Urinary bladder (tissue), 4 donors: ENCODE measurements around the gene CRISPLD2. TPM values are rescaled to one million over a fixed set of nuclear protein-coding genes. Genes with fewer than 3 reads are reported as not detected.

Source experiments
- DNase-seq: peaks from one replicate; pipeline ENCODE4 v3.0.0-alpha.2; 2015; ENCODE audit errors: extremely low spot score
- H3K27ac ChIP-seq: one replicate; pipeline ENCODE4 v1.5.1; 2013; ENCODE audit warnings: low read depth, mild to moderate bottlenecking, moderate library complexity
- H3K36me3 ChIP-seq: one replicate; pipeline ENCODE4 v1.6.1; 2013; ENCODE audit warnings: mild to moderate bottlenecking, moderate library complexity; ENCODE audit not compliant: insufficient read depth
- H3K4me1 ChIP-seq: one replicate; pipeline ENCODE4 v1.6.1; 2013; ENCODE audit warnings: mild to moderate bottlenecking, moderate library complexity; ENCODE audit not compliant: insufficient read depth
- H3K4me3 ChIP-seq: one replicate; pipeline ENCODE4 v1.5.1; 2013; ENCODE audit warnings: low read depth, low read length
- WGBS: extraction: QIAGEN DNeasy Blood & Tissue Kit; methylation state at CpG from one replicate; pipeline ENCODE4 v1.1.7; 2013; 5-methylcytosine and 5-hydroxymethylcytosine counted together
- polyA plus RNA-seq: library from polyadenylated mRNA; stranded (reverse); fragments of 200-250 nt; gene quantifications from one replicate; pipeline ENCODE4 v1.2.3, GENCODE V29; 2013
- total RNA-seq: library from RNA; depleted of rRNA; stranded (reverse); fragments of >200 nt; gene quantifications from one replicate; pipeline ENCODE4 v1.2.3, GENCODE V29; 2014
- donor health status: healthy with polysubstance abuse.
- donor health status: healthy.

Gene CRISPLD2
- total and polyA plus RNA-seq, 2 donors: 69.1 to 228 TPM

DNA sequence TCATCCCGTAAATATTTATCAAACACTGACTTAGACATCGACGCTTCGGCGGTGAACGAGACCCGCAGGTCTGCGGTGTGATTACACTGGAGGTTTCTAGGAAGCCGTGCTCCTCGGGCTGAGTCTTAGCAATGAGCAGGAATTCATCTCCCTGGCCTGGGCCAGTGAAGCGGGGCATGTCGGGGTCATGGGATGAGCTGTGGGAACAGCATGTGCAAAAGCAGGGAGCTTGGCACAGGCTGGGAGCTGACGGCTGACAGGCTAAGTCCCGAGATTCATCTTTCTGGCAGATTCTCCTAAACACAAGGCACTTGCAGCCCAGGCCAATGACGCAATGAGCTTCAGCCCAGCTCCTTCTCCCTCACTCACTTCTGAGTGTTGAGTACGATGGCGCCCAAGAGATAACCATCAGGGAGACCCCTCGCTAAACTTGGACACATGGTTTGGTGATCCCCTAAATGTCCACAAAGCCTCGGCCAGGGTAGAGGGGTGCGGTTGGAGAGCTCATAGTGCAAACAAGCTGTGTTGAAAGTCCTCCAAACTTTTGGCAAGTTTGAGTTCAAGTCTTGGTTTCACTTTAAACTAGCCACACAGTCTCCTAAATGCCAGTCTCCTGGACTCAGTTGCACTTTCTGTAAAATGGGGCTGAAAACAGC, 12.8 kb downstream of the CRISPLD2 start:
- whole genome bisulfite sequencing: 18% methylated on average over 20 of the region's 20 CpGs
- Histone ChIP-seq H3K36me3 (no peaks in the 10 kb centered on the region), H3K27ac (peak overlapping the region; percentile 84), H3K4me1 (peaks cover 5% of the 10 kb centered on the region), H3K4me3 (no peak overlapping the region)
- no peak for DNase-seq

DNA sequence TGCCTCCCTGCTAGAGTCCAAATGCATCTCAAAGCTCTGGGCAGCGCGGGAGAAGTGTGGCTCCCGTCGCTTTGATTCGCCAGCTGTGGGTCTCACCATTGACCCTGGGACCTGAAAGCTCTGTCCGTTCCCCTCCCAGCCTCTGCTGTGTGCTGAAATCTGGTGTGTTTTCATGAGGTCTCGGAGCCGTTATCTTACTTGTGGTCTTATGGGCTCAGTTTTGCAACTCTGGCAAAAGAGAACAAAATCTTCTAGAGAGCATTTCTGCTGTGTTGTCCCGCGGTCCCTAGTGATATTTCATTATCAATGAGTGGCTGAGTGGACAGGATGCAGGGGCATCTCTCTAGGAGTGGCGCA, 13.3 kb downstream of the CRISPLD2 start:
- Histone ChIP-seq H3K27ac (peak overlapping the region; percentile 19), H3K4me1 (peaks cover 5% of the 10 kb centered on the region)

DNA sequence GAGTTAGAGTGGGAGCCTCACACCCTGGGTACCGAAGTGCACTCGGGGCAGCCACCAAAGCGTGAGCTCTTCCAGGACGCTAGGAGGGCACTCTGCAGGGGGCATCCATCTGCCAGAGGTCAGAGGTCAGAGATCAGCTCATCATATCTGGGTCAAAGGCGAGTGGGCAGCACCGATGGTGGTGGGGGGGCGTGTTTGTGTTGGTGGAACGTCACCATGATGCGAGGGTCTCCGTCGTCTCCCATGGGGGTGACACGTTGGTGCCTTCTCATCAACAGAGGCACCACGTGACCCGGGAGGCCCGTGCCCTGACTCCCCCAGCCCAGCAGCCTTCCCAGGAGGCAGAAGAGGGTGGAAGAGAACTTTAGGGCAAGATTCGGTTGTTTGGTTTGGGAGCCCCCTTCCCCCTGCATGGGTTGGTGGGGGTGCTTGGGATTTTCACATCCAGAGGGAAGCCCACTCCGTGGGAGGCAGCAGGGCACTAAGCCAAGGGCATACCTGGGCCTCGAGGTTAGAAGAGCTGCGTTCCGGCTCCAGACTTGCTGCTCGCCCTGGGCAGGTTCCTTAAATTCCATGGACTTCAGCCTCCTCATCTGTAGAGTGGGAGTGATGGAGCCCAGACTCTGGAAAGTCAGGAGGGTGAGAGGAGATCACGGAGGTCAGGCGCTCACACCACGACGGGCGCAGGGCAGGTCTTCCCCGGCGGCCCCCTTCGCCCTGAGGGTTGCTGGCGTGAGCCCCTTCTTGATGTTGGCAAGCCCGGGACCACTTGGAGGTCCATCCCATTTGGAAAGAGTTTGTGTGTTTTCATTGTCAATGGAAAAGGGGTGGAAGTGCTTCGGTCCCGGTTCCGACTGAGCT, 14.0 kb downstream of the CRISPLD2 start:
- peak overlapping the region; percentile 90 for H3K27ac ChIP-seq
- no peak for DNase-seq
- WGBS: 72% methylated on average over 34 of the region's 34 CpGs
- peaks cover 5% of the 10 kb centered on the region for H3K4me1 ChIP-seq
- H3K4me3 ChIP-seq: no peak overlapping the region
- H3K36me3 ChIP-seq: no peaks in the 10 kb centered on the region

More for the DNA sequence above, 13.3 kb downstream of the CRISPLD2 start:
- Histone ChIP-seq H3K4me3 (no peak overlapping the region), H3K36me3 (no peaks in the 10 kb centered on the region)
- 44% methylated on average over 11 of the region's 11 CpGs for WGBS
- DNase-seq: no peak

DNA sequence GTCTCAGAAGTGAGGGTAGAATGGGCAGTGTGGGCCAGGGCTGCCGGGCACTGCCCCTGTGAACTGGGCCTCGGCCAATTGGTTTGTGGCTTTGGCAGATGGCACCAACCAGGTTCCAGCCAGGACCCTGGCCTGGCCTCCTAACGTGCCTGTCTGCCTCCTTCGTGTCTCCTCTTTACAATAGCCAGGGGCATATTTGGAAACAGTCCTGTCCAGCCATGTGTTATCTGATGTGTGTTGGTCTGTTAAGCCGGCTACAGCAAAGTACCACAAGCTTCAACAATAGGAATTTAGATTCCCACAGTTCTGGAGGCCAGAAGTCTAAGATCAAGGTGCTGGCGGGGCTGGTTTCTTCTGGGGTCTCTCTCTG, 14.6 kb downstream of the CRISPLD2 start:
- Histone ChIP-seq H3K4me1 (peaks cover 5% of the 10 kb centered on the region), H3K27ac (peak overlapping the region; percentile 90), H3K36me3 (no peaks in the 10 kb centered on the region), H3K4me3 (no peak overlapping the region)
- DNase-seq: no peak
- WGBS: 54% methylated on average over 6 of the region's 6 CpGs

DNA sequence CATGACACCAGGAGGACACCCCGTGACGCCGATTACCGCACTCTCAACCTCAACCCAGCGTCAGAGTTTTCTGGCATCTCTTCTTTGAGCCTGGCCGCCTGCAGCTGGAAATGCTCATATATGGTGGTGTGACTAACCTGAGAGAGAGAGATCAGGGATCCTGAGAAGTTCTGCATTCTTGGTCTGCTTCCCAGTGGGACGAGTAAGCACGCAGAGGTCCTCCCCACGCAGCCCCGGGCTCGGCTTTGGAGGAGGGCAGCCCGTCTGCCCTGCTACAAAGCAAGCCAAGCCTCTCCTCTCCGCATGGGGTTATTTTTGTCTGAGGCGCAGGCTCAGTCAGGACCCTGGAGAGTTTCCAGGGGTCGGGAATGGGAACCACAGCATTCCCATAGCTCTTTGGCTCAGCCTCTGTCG, 16.5 kb downstream of the CRISPLD2 start:
- DNase-seq: peak; percentile 59
- Histone ChIP-seq H3K36me3 (no peaks in the 10 kb centered on the region), H3K4me1 (peaks cover 5% of the 10 kb centered on the region), H3K27ac (peak overlapping the region; percentile 63), H3K4me3 (no peak overlapping the region)
- WGBS: 19% methylated on average over 16 of the region's 16 CpGs

DNA sequence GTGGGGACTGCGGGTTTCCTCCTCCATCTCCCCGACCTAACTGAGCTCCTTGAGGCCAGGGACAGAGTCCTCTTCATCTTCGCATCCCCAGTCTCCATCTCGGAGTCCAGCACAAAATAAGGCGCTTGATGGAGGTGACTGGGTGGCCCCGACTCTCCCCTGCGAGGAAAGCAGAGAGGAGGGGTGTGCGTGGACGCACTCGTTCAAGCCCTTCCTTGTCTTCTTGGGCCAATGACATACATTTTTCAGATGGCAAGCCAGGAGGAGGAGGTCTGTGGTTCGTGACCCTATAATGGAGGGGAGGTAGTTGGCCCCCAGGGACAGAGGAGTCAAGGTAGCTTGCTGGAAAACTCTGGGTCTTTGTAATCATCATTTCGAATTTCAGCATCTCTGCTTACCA, 17.2 kb downstream of the CRISPLD2 start:
- no peak for DNase-seq
- Histone ChIP-seq H3K27ac (peak overlapping the region; percentile 63), H3K4me1 (peaks cover 5% of the 10 kb centered on the region), H3K36me3 (no peaks in the 10 kb centered on the region), H3K4me3 (no peak overlapping the region)
- WGBS: 81% methylated on average over 12 of the region's 12 CpGs

DNA sequence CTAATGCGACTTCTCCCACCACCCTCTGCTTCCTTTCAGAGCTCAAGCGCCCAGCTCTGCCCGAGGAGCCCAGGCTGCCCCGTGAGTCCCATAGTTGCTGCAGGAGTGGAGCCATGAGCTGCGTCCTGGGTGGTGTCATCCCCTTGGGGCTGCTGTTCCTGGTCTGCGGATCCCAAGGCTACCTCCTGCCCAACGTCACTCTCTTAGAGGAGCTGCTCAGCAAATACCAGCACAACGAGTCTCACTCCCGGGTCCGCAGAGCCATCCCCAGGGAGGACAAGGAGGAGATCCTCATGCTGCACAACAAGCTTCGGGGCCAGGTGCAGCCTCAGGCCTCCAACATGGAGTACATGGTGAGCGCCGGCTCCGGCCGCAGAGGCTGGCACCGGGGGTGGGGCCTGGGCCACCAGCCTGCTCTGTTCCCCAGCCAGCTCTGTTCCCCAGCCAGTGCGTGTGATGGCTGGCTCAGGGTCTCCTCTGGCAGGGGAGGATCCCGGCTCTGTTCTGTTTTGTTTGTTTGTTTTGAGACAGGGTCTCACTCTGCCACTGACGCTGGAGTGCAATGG, 18.7 kb downstream of the CRISPLD2 start:
- no peak for DNase-seq
- H3K36me3 ChIP-seq: no peaks in the 10 kb centered on the region
- H3K4me1 ChIP-seq: peaks cover 5% of the 10 kb centered on the region
- no peak overlapping the region for H3K27ac ChIP-seq
- 86% methylated on average over 19 of the region's 19 CpGs for WGBS
- no peak overlapping the region for H3K4me3 ChIP-seq

DNA sequence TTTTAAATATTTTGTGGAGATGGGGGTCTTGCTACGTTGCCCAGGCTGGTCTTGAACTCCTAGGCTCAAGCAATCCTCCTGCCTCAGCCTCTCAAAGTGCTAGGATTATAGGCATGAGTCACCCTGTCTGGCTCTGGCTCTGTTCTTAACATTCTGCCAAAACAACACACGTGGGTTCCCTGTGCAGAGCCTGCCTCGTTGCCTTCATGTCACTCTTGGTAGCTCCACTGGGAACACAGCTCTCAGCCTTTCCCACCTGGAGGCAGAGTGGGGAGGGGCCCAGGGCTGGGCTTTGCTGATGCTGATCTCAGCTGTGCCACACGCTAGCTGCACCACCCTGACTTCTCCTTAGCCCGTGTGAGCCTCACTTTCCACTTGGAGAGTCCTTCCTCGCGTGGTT, 19.3 kb downstream of the CRISPLD2 start:
- Histone ChIP-seq H3K4me1 (peaks cover 2% of the 10 kb centered on the region), H3K27ac (peak overlapping the region; percentile 2), H3K36me3 (no peaks in the 10 kb centered on the region), H3K4me3 (no peak overlapping the region)
- 55% methylated on average over 7 of the region's 7 CpGs for WGBS
- DNase-seq: no peak

DNA sequence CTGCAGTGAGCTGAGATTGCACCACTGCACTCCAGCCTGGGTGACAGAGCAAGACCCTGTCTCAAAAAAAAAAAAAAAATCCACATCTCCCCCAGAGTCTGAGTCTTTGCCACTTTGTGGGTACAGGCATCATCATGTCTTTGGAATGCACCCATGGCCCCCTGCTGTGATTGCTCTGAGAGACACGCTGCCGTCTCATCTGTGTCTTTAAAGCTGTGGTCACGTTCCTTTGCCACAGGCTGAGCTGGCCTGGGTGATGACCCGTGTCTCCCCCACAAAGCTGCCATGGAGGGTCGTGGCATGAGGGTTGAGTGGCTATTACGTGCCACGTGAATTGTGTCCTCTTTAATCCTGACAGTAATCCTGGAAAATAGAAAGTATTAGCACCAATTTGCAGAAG, 20.2 kb downstream of the CRISPLD2 start:
- 75% methylated on average over 7 of the region's 7 CpGs for WGBS
- Histone ChIP-seq H3K4me3 (no peak overlapping the region), H3K4me1 (no peaks in the 10 kb centered on the region), H3K27ac (no peak overlapping the region), H3K36me3 (no peaks in the 10 kb centered on the region)
- no peak for DNase-seq

DNA sequence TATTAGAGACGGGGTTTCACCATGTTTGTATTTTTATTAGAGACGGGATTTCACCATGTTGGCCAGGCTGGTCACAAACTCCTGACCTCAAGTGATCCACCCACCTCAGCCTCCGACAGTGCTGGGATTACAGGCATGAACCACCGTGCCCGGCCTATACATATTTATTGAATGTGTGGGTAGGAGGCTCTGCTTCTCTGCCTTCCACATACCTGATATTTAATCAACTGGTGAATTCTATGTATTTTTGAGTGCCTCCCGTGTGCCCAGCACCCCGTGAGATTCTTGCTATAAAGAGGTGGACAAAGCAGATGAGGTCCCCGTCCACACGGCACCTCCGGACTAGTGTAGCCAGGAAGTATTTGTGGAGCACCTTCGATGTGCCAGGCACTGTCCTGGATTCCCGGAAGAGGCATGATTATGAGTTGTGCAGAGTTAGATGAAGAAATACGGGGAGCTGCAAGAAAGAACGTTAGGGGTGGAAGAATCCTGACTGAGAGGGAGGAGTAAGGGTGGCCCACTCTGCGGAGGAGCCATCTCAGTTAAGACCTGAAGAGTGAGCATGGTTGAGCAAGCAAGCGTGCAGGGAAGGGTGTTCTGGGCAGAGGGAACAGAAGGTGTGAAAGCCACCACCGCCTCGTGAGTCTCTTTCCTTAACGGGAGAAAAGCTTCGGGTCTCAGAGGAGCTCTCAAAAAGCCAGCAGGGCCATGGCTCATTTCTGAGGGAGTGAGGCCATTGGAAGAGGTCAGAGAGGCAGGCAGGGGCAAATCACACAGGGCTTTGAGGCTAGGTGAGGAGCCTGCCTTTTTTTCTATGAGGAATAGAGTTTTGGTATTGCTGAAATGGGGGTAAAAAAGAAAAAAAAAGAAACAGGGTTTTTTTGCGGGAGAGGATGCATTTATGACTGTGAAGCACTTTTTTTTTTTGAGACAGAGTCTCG, 21.2 kb downstream of the CRISPLD2 start:
- no peak for DNase-seq
- Histone ChIP-seq H3K36me3 (no peaks in the 10 kb centered on the region), H3K27ac (no peak overlapping the region), H3K4me1 (no peaks in the 10 kb centered on the region), H3K4me3 (no peak overlapping the region)
- WGBS: 81% methylated on average over 22 of the region's 22 CpGs

DNA sequence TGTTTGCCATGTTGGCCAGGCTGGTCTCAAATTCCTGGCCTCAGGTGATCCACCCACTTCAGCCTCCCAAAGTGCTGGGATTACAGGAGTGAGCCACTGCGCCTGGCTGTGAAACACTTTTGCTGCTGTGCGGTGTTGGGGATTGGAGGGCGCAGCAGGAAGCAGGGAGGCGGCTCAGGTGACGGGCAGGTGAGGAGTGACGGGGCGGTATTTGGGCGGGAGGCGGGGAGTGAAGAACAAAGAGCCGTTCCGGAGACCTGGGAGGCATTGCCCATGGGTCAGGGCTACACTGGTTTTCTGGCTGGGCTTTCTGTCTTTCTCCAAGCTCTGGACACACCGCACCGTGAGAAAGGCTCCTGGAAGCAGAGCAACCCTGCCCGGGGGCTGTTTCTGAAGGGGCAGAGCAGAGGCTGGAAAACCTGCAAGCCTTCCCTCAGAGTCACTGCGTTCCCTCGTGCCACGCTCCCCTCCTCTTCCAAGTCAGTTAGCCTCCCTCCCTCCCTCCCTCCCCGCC, 22.1 kb downstream of the CRISPLD2 start:
- no peaks in the 10 kb centered on the region for H3K4me1 ChIP-seq
- H3K27ac ChIP-seq: peak overlapping the region; percentile 11
- H3K36me3 ChIP-seq: no peaks in the 10 kb centered on the region
- DNase-seq: no peak
- WGBS: 53% methylated on average over 18 of the region's 18 CpGs
- no peak overlapping the region for H3K4me3 ChIP-seq

DNA sequence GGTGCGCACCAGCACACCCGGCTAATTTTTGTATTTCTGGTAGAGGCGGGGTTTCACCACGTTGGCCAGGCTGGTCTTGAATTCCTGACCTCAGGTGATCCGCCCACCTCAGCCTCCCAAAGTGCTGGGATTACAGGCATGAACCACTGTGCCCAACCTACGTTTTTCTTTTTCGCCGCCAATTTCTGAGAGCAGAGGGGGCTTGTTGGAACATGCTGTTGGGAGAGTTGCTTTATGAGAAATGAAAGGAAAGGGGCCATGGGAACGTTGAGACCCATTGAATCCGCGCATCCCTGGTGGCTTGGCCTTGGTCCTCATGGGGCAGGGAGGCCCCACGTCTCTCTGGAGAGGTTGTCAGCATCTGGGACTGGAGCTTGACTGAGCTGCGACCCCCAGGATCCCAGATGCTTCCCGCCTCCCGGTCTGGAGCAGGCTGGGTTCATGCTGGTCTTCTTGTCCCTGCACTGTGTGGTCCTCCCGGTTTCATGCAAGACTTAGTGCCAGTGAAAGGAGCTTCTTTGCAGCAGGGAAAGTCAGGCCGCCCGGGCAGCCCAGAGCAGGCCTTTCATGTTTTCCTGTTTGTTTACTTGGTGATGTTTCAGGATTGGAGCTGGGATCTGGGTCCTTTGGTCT, 22.8 kb downstream of the CRISPLD2 start:
- 55% methylated on average over 18 of the region's 18 CpGs for WGBS
- H3K27ac ChIP-seq: peak overlapping the region; percentile 25

More for the DNA sequence above, 22.8 kb downstream of the CRISPLD2 start:
- Histone ChIP-seq H3K4me1 (no peaks in the 10 kb centered on the region), H3K36me3 (no peaks in the 10 kb centered on the region), H3K4me3 (no peak overlapping the region)
- no peak for DNase-seq
